NB4 (cell line): ENCODE data around the gene SMARCC2.
"Not testable (repeated sequence)": the region's sequence is repeated elsewhere in the genome, so short reads cannot be mapped to it uniquely, and the experiment has no call there.

Experiments
- MYC ChIP-seq: IDR thresholded peaks from 2 replicates; pipeline ENCODE4 v1.6.1; 2011; ENCODE audit warnings: low read depth, low read length
- POLR2A ChIP-seq: IDR thresholded peaks from 2 replicates; pipeline ENCODE4 v1.6.1; 2011; ENCODE audit warnings: mild to moderate bottlenecking; ENCODE audit not compliant: insufficient read length; ENCODE audit errors: extremely low read depth
- TF ChIP-seq, protein P1 (sequence below): IDR thresholded peaks from one replicate; pipeline ENCODE4 v1.5.1; 2012; ENCODE audit warnings: low read depth, low read length
- TF ChIP-seq, protein P2 (sequence below): IDR thresholded peaks from 2 replicates; pipeline ENCODE4 v1.6.1; 2011; ENCODE audit warnings: low read depth, low read length

DNA sequence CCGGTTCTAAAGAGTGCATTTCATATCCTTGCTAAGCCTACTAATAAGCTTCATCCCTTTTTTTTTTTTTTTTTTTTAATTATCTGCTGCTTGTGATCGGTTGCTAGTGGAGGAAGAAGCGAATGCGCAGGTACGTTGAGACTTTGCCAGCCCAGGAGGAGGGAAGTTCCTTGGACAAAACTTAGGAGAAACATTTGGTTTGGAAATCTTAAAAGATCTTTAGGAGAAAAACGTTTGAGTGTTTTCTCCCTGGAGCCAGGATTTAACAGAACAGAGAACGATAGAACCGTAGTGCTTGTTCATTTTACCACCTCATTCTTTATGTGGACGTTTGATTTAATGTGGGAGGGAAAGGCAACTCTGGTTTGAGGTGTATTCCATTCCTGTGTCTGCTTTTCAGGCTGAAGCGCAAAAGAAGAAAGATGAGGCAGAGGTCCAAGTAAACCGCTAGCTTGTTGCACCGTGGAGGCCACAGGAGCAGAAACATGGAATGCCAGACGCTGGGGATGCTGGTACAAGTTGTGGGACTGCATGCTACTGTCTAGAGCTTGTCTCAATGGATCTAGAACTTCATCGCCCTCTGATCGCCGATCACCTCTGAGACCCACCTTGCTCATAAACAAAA, 72.1 kb downstream of the SMARCC2 start:
- TF ChIP-seq, protein P1, sequence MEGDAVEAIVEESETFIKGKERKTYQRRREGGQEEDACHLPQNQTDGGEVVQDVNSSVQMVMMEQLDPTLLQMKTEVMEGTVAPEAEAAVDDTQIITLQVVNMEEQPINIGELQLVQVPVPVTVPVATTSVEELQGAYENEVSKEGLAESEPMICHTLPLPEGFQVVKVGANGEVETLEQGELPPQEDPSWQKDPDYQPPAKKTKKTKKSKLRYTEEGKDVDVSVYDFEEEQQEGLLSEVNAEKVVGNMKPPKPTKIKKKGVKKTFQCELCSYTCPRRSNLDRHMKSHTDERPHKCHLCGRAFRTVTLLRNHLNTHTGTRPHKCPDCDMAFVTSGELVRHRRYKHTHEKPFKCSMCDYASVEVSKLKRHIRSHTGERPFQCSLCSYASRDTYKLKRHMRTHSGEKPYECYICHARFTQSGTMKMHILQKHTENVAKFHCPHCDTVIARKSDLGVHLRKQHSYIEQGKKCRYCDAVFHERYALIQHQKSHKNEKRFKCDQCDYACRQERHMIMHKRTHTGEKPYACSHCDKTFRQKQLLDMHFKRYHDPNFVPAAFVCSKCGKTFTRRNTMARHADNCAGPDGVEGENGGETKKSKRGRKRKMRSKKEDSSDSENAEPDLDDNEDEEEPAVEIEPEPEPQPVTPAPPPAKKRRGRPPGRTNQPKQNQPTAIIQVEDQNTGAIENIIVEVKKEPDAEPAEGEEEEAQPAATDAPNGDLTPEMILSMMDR = not testable (repeated sequence)
- TF ChIP-seq MYC, POLR2A: not testable (repeated sequence)
- TF ChIP-seq, protein P2, sequence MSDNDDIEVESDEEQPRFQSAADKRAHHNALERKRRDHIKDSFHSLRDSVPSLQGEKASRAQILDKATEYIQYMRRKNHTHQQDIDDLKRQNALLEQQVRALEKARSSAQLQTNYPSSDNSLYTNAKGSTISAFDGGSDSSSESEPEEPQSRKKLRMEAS = not testable (repeated sequence)
